Glomerular visceral epithelial cell (primary cell): ENCODE results near the gene IER3IP1.
"Not testable (repeated sequence)": the region's sequence is repeated elsewhere in the genome, so short reads cannot be mapped to it uniquely, and the experiment has no call there.

Source experiments
- DNase-seq: peaks from one replicate; pipeline ENCODE4 v3.0.0-alpha.2; 2016; ENCODE audit errors: extremely low spot score

Gene IER3IP1, protein sequence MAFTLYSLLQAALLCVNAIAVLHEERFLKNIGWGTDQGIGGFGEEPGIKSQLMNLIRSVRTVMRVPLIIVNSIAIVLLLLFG

DNA sequence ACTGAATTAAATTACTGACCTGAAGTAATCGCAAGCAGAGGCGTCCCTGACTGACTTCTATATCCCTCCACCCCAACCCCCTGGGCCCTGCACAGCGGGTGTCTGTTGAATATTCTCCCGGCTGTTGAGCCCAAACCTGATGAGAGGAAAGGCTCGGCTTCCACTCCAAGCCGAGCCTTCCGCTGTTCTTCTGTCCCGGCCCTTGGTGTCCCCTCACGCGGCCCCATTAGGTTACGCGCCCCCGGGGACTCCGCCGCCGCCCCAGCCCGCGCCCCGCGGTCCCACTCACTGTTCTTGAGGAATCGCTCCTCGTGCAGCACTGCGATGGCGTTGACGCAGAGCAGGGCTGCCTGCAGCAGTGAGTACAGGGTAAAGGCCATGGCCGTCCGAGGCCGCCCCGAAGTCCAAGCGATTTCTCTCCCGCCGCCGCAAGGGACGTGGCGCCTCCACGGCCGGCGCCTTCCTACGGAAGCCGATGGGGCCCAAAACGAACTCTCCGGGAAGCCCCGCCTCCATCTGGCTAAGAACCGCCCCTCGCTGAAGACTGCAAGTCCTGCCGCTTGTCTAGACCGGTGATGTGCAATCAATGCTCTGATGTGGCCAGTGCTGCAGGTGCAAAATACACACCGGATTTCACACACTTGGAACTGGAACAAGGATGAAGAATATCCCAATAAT, at the start of gene IER3IP1:
Gene IER3IP1 (minus strand): TSS at position 467 of the 678 bp plus-strand sequence. CDS start 87 bp downstream, at position 380.
- peak; percentile 90 for DNase-seq

DNA sequence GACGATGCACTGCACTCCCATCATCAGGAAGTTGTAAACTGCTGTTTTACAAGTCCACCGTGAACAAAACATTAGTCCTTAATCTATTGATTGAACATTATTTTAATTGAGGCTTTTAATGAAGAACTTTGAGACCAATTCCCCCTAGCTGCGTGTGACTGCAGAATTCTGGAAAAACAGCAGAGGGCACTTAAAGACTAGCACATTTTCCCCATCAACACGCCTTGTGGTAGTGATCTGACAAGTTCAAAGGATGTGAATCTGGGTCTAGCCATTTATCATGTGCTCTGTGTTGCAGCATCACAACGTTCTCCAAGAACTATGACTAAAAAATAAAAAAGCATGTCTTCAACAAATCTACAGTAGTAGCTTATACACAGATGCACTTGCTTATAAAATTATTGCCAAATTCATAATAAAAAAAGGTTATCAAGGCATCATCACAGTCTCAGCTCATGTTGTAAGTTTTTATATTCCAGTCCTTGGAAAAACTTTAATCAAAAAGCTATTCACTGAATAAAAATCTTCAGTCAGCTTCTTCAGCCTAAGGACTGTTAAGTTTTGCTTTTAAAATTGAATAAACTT, 39.5 kb upstream of the IER3IP1 start:
- DNase-seq, result peak; percentile 41

GRCh38 chr18:47209171-47209570, 33.0 kb upstream of the IER3IP1 start:
- no peak for DNase-seq

GRCh38 chr18:47206945-47207637, 30.9 kb upstream of the IER3IP1 start:
- DNase-seq, result no peak

GRCh38 chr18:47204908-47205522, 28.9 kb upstream of the IER3IP1 start:
- peak; percentile 57 for DNase-seq

DNA sequence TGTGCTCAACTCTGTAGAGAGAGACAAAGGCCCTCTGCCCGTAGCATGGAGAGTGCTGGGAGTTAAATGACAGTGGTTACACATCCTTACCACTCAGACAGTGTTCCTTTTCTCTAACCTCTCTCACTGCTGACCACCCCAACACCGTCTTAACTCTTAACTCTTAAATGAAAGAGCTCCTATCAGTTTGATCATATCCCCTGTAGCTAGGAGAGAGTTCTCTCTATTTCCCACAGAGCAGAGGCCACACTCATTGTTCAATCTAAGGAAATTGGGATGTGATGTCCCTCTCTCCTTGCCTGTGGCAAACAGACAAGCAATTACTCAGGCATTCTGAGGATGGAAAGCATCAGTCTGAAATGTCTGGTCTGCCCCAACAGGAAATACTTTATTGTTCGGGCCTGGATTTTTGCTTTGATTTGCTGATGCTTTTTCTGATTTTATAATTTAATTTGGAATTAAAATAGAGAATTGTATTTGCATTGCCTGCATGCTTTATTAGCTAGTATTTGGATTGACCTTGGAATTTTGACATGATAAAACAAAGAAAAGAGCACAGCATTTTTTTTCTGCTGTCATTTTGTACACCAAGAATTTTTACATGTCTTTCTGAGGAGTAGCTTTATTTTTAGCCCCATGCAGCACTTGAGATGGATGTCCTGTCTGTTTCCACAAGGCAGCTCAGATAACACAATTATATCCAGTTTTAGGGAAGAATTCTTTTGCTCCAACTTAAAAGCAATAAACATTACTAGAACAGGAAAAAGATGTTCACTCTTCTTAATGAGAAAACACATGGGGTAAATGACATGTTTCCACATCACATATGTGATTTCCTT, 27.7 kb upstream of the IER3IP1 start:
- DNase-seq, result no peak

GRCh38 chr18:47195961-47196360, 19.8 kb upstream of the IER3IP1 start:
- DNase-seq, result not testable (repeated sequence)

DNA sequence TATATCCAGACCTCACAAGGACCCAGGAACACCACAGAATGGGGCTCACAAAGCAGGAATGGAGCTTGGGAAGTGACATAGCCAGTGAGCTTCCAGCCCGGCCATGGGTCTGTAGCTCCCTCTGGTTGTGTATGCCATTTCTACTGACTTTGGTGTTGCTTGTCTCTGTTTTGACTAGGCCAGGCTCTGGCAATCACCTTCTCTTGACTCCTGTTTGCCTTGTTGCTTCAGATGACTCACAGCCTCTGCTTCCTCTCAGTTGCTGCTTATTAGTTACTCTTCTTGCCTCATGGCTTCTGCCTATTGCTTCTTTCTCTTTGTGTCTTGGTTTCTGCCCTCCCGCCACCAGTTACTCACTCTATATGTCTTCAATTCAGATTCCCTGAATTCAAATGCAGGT, 15.8 kb upstream of the IER3IP1 start:
- peak; percentile 14 for DNase-seq

DNA sequence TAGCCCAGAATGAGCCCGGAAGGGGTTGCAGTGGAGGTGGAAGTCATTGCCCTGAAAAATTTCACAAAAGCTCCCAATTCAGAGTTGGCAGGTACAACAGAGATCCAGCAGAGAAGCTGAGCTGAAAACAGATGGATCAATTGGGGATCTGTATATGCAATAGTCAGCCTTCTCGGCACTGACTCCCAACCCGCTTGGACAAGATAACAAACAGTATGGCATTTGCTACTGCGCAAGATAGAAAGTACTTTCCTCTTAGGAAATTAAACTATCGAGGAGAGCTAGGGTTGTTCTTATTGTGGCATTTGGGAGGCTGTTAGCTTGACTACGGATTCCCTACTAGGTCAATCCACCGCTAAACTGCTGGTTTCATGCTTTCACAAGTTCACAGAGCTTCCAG, 11.6 kb upstream of the IER3IP1 start:
- no peak for DNase-seq

GRCh38 chr18:47184419-47185050, 8.4 kb upstream of the IER3IP1 start:
- DNase-seq, result peak; percentile 48

GRCh38 chr18:47182156-47182555, 6.0 kb upstream of the IER3IP1 start:
- not testable (repeated sequence) for DNase-seq

GRCh38 chr18:47180765-47181164, 4.6 kb upstream of the IER3IP1 start:
- no peak for DNase-seq

GRCh38 chr18:47179520-47179919, 3.4 kb upstream of the IER3IP1 start:
- no peak for DNase-seq

DNA sequence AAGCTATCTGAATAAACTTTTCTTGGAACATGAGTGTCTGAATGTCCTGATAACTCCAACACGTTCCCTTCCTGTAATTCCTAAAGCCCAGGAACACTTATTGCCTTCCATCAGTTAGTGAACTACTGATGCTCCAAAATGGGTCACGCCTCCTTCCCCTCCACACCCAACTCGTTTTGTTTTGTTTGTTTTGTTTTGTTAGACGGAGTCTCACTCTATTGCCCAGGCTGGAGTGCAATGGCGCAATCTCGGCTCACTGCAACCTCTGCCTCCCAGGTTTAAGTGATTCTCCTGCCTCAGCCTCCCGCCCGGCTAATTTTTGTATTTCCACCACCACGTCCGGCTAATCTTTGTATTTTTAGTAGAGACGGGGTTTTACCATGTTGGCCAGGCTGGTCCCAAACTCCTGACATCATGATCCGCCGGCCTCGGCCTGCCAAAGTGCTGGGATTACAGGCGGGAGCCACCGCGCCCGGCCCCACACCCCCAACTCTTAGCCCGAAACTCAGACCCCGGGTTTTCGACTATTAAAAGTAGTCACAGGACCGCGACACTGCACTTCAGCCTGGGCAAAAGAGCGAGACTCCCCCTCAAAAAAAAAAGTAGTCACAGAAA, 774 bp downstream of the IER3IP1 start:
- no peak for DNase-seq

DNA sequence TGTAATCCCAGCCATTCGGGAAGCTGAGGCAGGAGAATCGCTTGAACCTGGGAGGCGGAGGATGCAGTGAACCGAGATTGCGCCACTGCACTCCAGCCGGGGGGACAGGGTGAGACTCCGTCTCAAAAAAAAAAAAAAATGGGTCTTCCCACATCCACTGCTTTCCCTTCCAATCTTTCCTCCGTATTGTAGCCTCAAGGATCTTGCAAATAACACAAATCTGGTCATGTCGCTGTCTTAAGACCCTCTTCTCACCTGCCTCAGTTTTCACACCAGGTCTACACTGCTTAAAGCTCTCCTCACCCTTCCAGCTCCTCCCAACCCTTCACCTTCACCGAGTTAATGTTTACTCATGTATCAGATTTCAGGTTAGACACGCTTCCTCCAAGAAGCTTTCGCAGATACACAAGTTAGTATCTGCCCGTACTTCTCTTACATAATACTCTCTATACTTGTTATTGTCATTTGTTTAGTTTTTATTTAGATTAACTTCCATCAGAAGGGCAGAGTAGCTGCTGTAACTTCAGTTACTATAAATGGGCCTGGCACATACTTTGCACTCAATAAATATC, 1.5 kb downstream of the IER3IP1 start:
- DNase-seq, result peak; percentile 38

- DNase-seq, result no peak
Measured at GRCh38 chr18:47172476-47172875, 3.7 kb downstream of the IER3IP1 start.

DNA sequence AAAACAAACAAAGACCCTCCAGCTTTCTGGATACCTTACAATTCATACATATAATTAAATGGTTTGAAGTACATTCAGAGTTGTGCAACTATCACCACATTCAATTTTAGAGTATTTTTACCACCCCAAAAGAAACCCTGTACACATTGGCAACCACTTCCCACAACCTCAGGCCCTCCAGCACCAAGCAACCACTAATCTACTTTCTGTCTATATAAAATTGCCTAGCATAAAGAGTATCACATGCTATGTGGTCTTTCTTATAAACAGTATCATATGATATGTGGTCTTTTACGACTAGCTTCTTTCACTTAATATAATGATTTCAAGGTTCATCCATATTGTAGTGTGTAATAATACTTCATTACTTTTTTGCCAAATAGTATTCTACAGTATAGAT, 7.3 kb downstream of the IER3IP1 start:
- DNase-seq, result no peak

DNA sequence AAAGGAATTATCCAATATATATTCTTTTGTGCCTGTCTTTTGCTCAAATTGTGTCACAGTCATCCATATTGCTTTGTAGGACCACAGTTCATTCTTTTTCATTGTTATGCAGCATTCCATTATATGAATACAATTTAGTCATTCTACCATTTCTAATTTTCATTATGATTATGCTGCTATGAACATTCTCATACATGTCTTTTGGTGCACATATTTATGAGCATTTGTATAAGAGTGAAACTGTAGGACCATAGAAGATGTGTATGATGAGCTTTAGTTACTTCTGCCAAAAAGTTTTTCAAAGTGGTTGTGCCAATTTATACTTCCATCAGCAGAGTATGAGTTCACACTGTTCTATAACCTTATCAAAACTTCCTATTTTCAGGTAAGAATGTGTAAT, 7.7 kb downstream of the IER3IP1 start:
- no peak for DNase-seq

DNA sequence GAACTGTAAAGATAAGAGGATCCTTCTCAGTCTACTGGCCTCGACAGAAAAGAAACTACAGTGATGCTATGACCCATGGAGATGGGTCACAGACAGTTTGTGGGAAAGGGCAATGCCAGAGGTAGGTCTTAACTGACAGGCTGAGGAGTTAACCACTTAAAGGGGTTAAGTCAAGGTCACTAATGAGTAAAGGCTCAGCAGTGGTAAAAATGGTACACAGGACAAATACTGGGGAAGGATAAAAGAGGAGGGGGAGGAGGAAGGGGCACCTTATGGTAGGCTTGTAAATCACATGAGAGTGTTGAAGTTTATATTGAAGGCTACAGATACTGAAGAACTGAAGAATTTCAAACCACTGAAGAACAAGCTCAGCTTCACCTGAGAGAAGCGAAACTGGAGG, 9.9 kb downstream of the IER3IP1 start:
- DNase-seq, result peak; percentile 30

- peak; percentile 87 for DNase-seq
Measured at GRCh38 chr18:47163241-47163640, 12.9 kb downstream of the IER3IP1 start.
